Tibial nerve (tissue), 4 donors: Measurements from ENCODE around the gene SDHAF4. TPM values are rescaled to one million over a fixed set of nuclear protein-coding genes. Genes with fewer than 3 reads are reported as not detected.

Experiments used
- DNase-seq, 2 donors: peaks; one replicate each; pipeline ENCODE4 v3.0.0-alpha.2; 2019; ENCODE audit warnings: low spot score in 2 of 2
- H3K27ac ChIP-seq, 4 donors: fragments of 200-600 bp; sonication (generic) in 3 of 4; one replicate each; pipeline ENCODE4 v1.5.1; 2017 to 2019; ENCODE audit warnings: mild to moderate bottlenecking in 1 of 4
- H3K27me3 ChIP-seq, 2 donors: fragments of 200-600 bp; sonication (generic) in 1 of 2; one replicate each; pipeline versions ENCODE4 v1.5.1 to v1.6.0; 2017 to 2019
- H3K36me3 ChIP-seq, 3 donors: fragments of 200-600 bp; sonication (generic); one replicate each; pipeline ENCODE4 v1.5.1; 2018 to 2019
- H3K4me1 ChIP-seq, 4 donors: fragments of 200-600 bp; sonication (generic) in 3 of 4; one replicate each; pipeline ENCODE4 v1.5.1; 2017 to 2019
- H3K4me3 ChIP-seq, 4 donors: fragments of 200-600 bp; sonication (generic) in 3 of 4; one replicate each; pipeline ENCODE4 v1.5.1; 2017 to 2019; ENCODE audit warnings: mild to moderate bottlenecking in 1 of 4, moderate library complexity in 1 of 4
- H3K9me3 ChIP-seq, 4 donors: fragments of 200-600 bp; sonication (generic) in 3 of 4; one replicate each; pipeline ENCODE4 v1.5.1; 2017 to 2019
- EP300 ChIP-seq, 2 donors: sonication (generic); formaldehyde crosslinking; IDR thresholded peaks; one replicate each; pipeline ENCODE4 v1.6.1; 2017; ENCODE audit warnings: antibody characterized with exemption in 2 of 2, mild to moderate bottlenecking in 1 of 2
- POLR2A ChIP-seq, 2 donors: fragments of 450-650 bp; IDR thresholded peaks; one replicate each; pipeline ENCODE4 v1.6.1; 2017; ENCODE audit warnings: antibody characterized with exemption in 2 of 2, mild to moderate bottlenecking in 2 of 2, moderate library complexity in 2 of 2
- WGBS, 2 donors: methylation state at CpG; one replicate each; pipeline ENCODE4 v1.1.5; 2018; 5-methylcytosine and 5-hydroxymethylcytosine counted together
- total RNA-seq, 4 donors: library from RNA; depleted of rRNA; stranded (reverse); fragments of >200 nt; gene quantifications; one replicate each; pipeline ENCODE4 v1.1.0, GENCODE V29; 2016
- TF ChIP-seq, protein P1 (sequence below), 5 experiments: fragments of 200-600 bp in 3 of 5; fragments of 450-650 bp in 2 of 5; sonication (generic) in 3 of 5; IDR thresholded peaks; one replicate each; pipeline ENCODE4 v1.5.1; 2016 to 2019; ENCODE audit warnings: antibody characterized with exemption in 5 of 5, mild to moderate bottlenecking in 3 of 5, moderate library complexity in 2 of 5

The SDHAF4 gene
- total RNA-seq, 4 donors from 2014 or later = 9.6 to 15.3 (median 13.1) TPM

- TF ChIP-seq, protein P1, sequence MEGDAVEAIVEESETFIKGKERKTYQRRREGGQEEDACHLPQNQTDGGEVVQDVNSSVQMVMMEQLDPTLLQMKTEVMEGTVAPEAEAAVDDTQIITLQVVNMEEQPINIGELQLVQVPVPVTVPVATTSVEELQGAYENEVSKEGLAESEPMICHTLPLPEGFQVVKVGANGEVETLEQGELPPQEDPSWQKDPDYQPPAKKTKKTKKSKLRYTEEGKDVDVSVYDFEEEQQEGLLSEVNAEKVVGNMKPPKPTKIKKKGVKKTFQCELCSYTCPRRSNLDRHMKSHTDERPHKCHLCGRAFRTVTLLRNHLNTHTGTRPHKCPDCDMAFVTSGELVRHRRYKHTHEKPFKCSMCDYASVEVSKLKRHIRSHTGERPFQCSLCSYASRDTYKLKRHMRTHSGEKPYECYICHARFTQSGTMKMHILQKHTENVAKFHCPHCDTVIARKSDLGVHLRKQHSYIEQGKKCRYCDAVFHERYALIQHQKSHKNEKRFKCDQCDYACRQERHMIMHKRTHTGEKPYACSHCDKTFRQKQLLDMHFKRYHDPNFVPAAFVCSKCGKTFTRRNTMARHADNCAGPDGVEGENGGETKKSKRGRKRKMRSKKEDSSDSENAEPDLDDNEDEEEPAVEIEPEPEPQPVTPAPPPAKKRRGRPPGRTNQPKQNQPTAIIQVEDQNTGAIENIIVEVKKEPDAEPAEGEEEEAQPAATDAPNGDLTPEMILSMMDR (IDR thresholded peaks at IDR 0.05) = no peak
- TF ChIP-seq POLR2A (IDR thresholded peaks at IDR 0.05) (no peak), EP300 (IDR thresholded peaks at IDR 0.05) (no peak)
- H3K4me1 ChIP-seq = no peaks in the 10 kb centered on the region
- no peak for DNase-seq
- peaks cover 0 to 4% (median 0%) of the 10 kb centered on the region in 4 donors for H3K9me3 ChIP-seq
- H3K27me3 ChIP-seq = no peaks in the 10 kb centered on the region
- H3K36me3 ChIP-seq = no peaks in the 10 kb centered on the region
- no peak overlapping the region for H3K27ac ChIP-seq
- H3K4me3 ChIP-seq = no peak overlapping the region
Observed at GRCh38 chr6:70625436-70625835, 58.7 kb downstream of the SDHAF4 start.

- DNase-seq = no peak
- Histone ChIP-seq H3K36me3 (no peaks in the 10 kb centered on the region), H3K4me3 (no peak overlapping the region), H3K27me3 (no peaks in the 10 kb centered on the region), H3K4me1 (no peaks in the 10 kb centered on the region), H3K27ac (no peak overlapping the region), H3K9me3 (peaks cover 0 to 4% (median 0%) of the 10 kb centered on the region in 4 donors)
- TF ChIP-seq EP300 (IDR thresholded peaks at IDR 0.05) = no peak
- TF ChIP-seq POLR2A (IDR thresholded peaks at IDR 0.05) = no peak
- TF ChIP-seq, protein P1 (IDR thresholded peaks at IDR 0.05) = no peak
- 95% methylated on average over 35 of the region's 36 CpGs for WGBS, 2 donors
Observed at GRCh38 chr6:70627500-70628254, 60.9 kb downstream of the SDHAF4 start.

- Histone ChIP-seq H3K36me3 (no peaks in the 10 kb centered on the region), H3K4me3 (no peak overlapping the region), H3K27ac (no peak overlapping the region), H3K27me3 (no peaks in the 10 kb centered on the region), H3K4me1 (no peaks in the 10 kb centered on the region), H3K9me3 (peaks cover 0 to 4% (median 0%) of the 10 kb centered on the region in 4 donors)
- TF ChIP-seq, protein P1 (IDR thresholded peaks at IDR 0.05) = no peak
- TF ChIP-seq POLR2A (IDR thresholded peaks at IDR 0.05) (no peak), EP300 (IDR thresholded peaks at IDR 0.05) (no peak)
- DNase-seq = no peak
- 68 to 80% methylated on average over 1 of the region's 1 CpG for WGBS, 2 donors
Observed at GRCh38 chr6:70629929-70630328, 63.2 kb downstream of the SDHAF4 start.

- no peaks in the 10 kb centered on the region for H3K36me3 ChIP-seq
- TF ChIP-seq, protein P1 (IDR thresholded peaks at IDR 0.05) = no peak
- TF ChIP-seq POLR2A (IDR thresholded peaks at IDR 0.05) (no peak), EP300 (IDR thresholded peaks at IDR 0.05) (no peak)
- no peak overlapping the region for H3K4me3 ChIP-seq
- H3K27ac ChIP-seq = no peak overlapping the region
- WGBS, 2 donors = 52 to 76% methylated on average over 2 of the region's 2 CpGs
- no peaks in the 10 kb centered on the region for H3K9me3 ChIP-seq
- H3K4me1 ChIP-seq = no peaks in the 10 kb centered on the region
- DNase-seq = no peak
- H3K27me3 ChIP-seq = no peaks in the 10 kb centered on the region
Observed at GRCh38 chr6:70633870-70634269, 67.1 kb downstream of the SDHAF4 start.

DNA sequence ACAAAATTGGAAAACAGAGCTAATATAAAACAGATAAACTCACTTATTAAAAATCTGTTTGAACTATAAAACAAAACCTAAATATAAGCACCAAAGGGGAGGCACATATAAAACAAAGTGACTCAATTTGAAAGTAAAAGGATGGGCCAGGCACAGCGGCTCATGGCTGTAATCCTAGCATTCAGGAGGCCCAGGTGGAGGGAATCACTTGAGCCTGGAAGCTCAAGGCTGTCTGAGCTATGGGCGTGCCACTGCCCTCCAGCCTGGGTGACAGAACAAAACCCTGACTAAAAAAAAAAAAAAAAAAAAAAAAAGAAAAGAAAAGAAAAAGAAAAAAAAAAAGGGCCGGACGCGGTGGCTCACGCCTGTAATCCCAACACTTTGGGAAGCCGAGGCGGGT lies 69.9 kb downstream of the SDHAF4 start:
- H3K4me3 ChIP-seq = no peak overlapping the region
- H3K27me3 ChIP-seq = no peaks in the 10 kb centered on the region
- no peaks in the 10 kb centered on the region for H3K36me3 ChIP-seq
- no peak for DNase-seq
- no peaks in the 10 kb centered on the region for H3K4me1 ChIP-seq
- WGBS, 2 donors = 89 to 93% methylated on average over 8 of the region's 8 CpGs
- no peaks in the 10 kb centered on the region for H3K9me3 ChIP-seq
- TF ChIP-seq, protein P1 (IDR thresholded peaks at IDR 0.05) = no peak
- TF ChIP-seq POLR2A (IDR thresholded peaks at IDR 0.05) (no peak), EP300 (IDR thresholded peaks at IDR 0.05) (no peak)
- H3K27ac ChIP-seq = no peak overlapping the region
